Skin of body (tissue), 2 donors: ENCODE data around the gene ELOVL5. TPM values are rescaled to one million over a fixed set of nuclear protein-coding genes. Genes with fewer than 3 reads are reported as not detected.
"Not testable (repeated sequence)": the region's sequence is repeated elsewhere in the genome, so short reads cannot be mapped to it uniquely, and the experiment has no call there.

Source experiments
- DNase-seq: peaks from one replicate; lab custom pipeline; 2025; lab: John Stamatoyannopoulos, UW
- total RNA-seq: library from RNA; depleted of rRNA; stranded (reverse); fragments of >200 nt; gene quantifications from one replicate; pipeline ENCODE4 v1.2.3, GENCODE V29; 2014

Gene ELOVL5
- total RNA-seq, 1 donor from 2014 or later: 78.7 TPM

DNA sequence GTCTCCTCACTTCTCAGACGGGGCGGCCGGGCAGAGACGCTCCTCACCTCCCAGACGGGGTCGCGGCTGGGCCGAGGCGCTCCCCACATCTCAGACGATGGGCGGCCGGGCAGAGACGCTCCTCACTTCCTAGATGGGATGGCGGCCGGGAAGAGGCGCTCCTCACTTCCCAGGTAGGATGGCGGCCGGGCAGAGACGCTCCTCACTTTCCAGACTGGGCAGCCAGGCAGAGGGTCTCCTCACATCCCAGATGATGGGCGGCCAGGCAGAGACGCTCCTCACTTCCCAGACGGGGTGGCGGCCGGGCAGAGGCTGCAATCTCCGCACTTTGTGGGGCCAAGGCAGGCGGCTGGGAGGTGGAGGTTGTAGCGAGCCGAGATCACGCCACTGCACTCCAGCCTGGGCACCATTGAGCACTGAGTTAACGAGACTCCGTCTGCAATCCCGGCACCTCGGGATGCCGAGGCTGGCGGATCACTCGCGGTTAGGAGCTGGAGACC is 43.2 kb downstream of the ELOVL5 start:
- not testable (repeated sequence) for DNase-seq

DNA sequence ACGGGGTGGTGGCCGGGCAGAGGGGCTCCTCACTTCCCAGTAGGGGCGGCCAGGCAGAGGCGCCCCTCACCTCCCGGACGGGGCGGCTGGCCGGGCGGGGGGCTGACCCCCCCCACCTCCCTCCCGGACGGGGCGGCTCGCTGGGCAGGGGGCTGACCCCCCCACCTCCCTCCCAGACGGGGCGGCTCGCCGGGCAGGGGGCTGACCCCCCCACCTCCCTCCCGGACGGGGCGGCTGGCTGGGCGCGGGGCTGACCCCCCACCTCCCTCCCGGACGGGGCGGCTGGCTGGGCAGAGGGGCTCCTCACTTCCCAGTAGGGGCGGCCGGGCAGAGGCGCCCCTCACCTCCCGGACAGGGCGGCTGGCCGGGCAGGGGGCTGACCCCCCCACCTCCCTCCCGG is 43.8 kb downstream of the ELOVL5 start:
- DNase-seq: not testable (repeated sequence)

DNA sequence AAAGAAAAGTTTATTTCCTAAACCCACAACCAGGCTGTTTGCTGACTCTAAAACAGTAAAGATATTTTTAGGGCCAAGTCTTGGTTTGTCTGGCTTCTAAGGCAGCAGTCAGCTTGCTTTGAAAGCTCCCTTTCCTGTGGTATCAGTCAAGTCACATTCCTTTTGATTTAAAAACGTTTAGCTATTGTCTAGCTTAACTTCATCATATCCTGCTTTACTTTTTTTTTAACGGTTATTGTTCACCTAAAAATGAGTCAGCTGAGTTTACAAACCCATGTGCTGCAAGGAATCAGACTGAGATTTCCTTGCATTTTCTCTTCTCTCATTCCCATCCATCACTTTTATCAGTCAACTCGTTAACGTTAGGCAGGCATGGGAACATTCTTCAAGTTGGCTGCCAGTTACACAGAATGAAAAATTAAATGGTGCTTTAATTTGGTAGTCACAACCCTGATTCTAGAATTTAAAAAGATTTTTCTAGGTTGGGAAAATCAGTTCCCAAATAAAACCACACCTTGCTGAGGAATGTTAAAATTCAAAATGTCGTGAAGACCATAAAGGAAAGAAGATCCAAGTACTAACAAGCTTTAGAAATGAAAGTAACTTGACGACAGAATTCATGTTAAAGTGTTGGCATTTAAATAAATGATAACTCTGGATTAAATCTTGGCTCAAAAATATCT is 45.9 kb downstream of the ELOVL5 start:
- no peak for DNase-seq

DNA sequence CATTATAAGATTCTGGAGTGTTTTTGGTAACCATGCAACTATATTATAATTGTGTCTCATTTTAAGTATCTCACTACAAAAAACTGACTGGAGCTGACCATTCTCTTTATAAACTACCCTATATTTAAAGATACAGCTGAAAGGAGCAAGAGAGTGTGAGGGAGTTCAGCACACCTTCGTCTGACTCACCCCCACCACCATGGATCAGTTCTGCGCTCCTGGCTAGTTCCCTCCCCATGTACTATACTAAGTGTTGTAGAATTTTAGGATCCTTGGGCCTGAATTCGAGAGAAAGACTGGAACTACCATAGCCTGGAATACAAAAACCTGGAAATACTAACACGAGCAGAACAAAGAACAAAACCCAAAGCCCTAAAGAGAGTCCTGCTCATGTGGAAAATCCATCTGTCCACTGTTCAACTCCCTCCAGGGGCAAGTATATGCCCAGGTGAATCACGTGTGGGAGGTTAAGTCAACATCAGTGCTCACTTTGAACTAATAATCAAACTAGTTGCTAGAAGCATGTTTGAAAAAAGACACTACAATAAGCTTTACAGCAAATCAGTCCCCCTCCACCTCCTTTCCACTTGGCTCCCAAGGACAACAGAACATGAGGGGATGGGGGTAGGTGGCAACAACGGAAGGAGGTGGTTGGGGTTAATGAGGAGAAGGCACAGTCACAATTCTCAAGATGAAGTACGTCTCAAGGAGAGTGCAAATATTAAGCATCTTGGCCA is 46.8 kb downstream of the ELOVL5 start:
- DNase-seq: no peak

DNA sequence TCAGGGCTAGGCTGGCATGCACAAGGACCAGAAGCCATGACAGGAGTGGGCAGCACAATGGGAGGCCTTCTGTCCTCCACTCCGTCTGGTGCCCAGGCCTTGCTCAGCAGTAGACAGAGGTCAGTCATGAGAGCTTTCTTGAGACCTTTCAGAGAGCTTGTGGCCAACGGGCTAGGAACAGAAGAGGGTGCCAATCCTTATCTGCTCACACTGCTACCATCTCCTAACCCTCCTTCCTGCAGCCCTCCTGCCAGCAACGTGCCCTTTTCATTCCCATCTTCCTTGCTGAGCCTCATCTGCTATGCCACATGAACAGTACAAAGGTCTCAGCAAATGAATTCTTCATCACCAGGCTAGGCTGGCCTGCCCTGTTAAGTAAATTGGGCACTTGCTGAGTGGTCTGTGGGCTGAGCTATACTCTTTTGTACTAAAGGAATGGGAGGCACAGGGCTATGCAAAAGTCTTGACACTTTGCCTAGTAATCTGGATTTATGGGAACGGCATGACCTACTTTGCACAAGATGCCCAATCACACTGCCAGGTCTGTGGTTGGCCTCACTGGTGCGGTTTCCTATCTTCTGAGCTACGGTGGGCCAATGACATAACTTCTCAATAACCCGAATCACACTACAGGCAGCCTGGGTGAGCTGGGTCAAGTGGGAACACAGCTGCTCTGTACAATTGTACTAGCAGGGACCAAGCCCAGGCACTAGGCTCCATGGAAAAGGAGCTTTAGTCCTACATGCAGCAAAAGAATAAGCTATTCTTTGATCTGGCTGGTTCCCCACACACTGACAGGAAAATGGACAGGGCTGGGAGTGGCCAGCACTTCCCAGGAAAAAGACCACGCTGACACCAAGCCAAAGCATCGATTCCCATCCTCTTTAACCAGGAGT is 47.8 kb downstream of the ELOVL5 start:
- no peak for DNase-seq

DNA sequence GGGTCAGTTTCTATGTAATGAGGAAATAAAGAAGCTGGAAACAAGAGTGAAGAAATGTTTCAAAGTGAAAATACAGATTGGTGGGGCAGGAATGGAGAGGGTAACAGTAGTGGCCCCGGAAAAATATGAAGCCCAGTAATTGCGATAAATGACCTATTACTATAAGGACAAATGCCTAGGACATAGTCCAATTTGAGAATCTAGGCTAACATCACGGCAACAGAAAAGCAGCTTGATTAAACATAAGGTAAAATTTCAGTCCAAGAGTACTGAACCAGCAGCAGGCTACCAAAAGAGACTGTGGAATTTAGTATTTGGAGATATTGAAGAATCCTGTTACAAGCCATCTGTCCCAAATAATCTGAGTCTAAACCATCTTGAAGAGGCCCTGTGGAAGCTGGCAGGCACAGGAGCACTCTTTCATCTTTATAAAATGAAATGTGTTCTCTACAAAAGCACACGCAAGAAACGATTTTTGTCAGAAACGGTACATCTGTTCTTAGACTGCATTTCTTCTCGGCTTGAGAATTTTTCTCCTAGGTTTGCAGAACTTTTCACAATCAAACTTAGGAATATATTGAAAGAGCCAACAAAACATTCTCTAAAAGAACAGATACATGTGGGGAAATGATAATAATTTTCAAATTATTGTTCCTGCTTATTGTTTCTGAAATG is 49.3 kb downstream of the ELOVL5 start:
- DNase-seq: no peak

DNA sequence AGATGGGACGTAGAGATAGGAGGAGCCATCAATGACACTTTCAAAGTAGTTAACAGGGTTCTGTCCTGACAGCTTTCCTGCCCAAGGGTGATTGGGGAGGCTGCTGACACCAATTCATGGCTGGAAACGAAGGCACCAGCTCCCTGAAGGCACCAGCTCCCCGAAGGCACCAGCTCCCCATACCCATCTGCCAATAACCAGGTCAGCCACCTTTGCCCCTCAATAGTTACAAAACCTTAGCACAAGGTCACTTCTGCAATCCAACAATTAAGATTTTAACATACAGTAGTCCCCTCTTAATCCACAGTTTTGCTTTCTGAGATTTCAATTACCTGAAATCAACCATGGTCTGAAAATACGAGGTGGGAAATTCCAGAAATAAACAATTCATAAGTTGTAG is 51.7 kb downstream of the ELOVL5 start:
- DNase-seq: no peak

DNA sequence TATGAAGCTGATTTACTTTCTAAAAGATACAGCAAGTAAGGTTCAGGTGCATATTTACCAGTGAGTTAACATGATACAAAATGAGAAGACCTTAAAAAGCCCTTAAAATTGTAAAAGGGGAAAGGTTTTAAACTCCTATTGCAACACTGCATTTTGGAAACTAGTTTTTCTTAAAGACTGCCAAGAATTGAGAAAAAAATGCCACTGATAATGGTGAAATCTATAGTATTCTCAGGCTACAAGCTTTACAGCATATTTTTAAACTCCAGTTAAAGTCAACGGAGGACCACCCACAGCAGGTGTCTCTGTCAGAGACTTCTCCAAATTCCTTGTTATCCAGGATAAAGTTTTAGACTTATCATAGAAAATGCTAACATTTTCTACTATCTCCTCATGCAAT is 53.6 kb downstream of the ELOVL5 start:
- no peak for DNase-seq

DNA sequence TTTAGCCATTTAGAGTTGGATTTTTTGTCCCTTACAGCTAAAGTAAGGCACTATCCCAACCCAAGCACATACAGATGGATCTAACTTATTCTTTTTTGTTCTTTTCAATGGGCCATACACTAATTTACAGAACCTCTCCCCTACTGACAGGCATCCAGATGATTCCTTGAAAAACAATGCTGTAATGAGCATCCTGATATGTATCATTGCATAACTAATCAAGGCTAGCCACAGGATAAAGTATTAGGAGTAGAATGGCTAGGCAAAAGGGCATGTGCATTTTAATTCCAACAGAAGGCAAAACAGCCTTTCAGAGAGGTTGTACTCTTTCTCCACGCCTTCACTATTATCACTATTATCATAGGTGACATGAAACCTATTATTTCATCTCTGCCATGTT is 54.1 kb downstream of the ELOVL5 start:
- no peak for DNase-seq

DNA sequence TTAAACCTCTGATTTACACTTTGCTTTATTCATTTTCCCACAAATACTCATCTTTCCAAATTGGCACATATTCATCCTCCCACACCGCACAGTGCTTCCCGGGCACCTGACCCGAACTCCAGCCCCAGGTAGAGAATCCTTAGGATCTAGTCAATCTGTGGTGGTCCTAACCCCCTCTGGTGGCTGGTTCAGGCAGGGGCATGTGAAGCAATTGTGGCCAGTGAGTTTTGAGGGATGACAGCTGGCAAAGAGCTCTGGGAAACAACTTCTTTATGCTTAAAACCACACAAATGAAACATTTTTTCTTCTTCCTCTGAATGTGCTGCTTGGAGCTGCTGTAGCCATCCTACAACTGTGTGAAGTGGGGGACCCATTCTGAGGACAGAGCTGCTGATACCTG is 54.7 kb downstream of the ELOVL5 start:
- DNase-seq: no peak

DNA sequence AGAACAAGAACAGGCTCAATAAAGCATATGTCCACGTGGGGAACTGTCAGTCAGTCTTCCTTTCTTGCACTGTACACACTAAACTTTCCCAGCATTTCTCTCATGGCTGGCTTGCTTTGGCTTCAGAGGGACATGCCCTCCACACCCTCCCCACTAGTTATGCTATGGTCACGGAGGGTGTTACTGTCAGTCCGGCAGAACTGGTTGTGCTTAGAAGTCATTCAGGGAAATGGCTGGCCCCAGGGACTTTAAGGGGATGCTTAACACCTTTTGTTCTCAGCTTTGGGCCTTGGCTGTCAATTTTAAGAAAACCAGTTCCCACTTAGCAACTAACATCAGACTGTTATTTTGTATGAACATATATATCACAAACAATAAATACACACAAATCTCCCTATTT is 55.1 kb downstream of the ELOVL5 start:
- no peak for DNase-seq

DNA sequence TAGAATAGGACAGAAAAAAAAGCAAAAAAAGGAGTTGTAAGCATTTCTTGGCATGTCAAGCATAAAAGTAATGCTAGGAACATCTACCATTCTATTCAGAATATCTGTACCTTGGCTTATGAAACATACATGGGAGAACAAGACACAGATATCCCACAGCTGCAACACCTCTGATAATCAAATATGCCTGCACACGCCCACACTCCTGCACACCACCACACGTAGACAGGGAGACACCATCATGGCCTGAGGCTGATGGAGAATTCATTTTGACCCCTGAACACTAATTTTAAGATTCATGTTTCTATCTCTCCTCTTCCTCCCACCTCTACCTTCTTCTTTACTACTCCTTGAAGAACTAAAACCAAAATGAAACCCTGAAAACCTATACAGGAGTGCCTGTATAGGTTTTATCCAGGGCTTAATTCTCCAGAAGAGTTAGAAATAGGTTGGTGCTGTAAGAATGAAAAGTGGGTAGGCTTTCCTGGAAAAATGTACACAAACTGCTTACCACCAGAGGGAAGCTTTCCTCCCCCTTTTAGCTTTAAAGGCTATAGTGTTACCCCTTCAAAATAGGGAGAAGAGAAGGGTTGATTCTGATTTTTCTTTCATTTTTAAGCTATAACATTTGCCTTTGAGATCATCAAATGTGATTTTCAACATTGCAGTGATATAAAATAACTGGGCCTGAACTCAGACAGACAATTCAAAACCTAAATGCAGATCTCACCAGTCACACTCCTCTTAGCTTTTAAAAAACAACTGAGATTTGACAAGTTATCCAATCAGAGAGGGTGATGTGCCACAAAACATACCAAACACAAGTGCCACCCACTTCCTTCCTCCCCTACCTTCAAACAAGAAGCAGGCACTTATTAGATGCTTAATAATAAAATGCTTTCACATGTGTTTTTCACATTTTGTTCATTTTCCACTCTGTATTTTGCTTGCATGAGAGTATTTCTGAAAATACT is 57.9 kb downstream of the ELOVL5 start:
- no peak for DNase-seq

DNA sequence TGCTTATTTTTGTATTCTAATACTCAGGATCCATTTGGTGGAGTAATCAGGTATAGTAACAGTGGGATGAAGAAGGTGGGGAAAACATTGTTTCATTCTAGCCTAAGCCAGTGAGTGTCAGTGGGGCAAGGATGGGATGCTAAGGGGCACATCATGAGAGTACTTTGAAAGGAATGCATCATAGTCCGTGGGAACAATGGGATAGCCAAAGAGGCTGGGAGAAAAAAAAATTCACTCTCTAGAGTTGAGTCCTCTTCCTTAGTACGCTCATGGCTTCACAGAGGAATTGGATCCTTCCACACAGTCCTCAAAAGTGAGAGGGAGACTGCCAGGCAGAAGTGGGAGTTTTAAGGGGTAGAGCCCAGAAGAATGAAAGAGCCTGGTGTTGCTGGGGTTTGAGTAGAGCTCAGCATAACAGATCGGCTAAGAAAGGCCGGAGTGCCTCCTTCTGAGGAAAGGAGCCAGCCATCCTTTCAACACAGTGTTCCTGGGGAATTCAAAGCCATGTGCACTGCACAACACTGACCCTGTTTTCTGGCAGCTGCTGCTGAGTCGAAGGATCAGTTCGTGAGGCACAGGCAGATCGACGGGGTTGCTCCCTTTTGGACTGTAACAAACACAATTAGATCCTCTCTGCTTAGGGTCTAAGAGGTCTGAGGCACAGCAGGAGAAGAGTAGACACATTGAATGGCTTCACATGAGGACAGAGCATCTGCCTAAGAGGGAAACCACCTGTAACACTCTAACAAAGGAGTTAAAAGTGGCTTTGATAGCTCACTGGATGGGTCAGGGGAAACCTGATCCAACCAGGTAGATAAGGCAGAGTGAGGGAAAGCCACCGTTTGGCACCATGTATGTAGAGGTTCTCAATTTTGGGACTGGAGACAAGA is 61.2 kb downstream of the ELOVL5 start:
- DNase-seq: no peak

DNA sequence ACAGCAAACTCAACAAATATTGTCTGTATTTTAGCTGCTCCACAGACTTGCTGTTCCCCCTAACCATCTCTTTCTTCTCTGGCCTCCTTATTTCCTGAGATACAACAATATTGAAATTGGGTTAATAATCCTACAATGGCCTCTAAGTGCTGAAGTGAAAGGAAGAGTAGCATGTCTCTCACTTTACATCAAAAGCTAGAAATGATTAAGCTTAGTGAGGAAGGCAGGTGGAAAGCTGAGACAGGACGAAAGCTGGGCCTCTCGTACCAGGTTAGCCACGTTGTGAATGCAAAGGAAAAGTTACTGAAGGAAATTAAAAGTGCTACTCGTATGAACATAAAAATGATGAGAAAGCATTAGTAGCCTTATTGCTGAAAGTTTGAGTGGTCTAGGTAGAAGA is 63.8 kb downstream of the ELOVL5 start:
- no peak for DNase-seq

DNA sequence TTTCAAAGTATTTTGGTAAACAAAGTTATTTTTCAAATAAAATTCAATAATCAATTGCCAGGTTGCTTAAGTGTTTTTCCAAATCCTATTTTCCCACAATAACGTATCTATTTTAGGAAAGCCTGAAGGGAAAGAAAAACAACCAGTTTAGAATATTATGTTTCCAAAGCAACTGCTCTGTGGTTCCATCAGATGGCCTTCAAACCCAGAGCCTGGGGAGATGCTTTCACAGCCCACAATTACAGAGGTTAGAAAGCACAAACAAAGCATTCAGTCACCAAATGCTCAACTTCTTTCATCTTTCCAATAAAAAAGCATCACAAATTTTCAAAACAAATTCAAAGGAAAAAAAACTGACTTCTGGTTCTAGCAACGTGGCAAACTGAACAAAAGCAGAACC is 66.0 kb downstream of the ELOVL5 start:
- DNase-seq: no peak

DNA sequence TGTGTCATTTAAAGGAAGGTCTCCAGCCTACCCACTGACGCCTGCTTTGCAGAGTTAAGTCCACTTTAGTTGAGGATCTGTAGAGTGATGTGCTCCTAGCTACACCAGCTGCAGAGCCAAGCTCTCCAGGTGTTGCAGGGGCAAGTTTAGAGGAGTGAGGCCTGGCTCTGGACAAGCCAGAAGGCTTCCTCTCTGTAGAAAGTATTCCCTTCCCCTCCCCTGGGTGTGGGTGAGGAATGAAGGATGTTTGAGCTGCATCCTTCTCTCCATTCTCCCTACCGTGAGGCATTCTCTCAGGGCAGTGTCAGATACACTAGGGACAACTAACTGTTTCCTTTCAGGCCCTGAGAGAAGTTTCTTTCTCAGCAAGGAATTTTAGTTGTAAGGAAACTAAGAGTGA is 66.5 kb downstream of the ELOVL5 start:
- no peak for DNase-seq

DNA sequence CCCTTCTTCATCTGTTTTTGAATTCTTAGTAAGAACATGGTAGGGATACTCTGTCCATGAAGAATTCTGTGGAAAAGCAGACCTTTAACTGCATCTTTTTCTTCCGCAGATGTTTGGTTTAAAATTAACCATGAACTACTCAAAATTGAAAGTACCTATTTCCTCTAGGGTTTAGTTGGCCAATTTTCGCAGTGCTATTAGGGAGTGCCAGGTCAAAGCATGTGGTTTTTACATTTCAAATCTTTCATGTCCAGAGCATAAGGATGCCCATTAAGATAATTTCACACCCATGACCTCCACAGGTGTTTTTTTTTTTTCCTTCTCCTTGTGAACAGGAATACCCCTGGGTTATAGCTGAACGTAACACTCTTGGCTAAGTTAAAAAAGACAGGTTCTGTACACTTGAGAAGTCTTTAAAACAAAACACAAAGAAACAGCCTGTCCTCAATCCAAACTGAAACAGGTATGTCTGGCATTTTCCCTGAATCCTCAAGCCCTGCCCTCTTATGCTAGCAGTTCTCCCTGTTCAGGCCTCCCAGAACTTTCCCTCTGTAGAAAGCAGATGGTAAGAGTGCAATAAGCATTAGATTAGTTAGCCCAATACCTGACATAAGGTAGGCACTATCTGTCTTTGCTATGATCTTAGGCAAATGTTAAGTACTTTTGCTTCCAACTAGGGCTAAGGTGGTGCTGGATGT is 67.1 kb downstream of the ELOVL5 start:
- no peak for DNase-seq

DNA sequence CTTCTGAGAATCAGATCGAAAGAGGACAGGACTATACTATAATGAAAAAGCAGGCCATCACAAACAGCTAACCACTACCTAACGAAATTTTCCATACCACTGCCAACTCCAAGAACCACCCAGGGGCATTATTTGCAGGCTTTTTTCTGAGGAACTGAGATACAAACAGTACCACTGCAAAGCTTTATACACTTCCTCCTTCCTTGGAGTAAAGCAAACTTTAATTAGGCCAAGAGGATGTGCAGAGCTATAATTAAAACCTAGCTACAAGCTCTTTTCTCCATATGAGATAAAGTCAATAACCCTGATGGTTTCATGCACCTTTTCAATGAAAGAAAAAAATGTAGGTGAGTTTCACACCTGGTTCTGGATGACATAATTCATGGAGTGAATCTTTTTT is 68.5 kb downstream of the ELOVL5 start:
- no peak for DNase-seq

DNA sequence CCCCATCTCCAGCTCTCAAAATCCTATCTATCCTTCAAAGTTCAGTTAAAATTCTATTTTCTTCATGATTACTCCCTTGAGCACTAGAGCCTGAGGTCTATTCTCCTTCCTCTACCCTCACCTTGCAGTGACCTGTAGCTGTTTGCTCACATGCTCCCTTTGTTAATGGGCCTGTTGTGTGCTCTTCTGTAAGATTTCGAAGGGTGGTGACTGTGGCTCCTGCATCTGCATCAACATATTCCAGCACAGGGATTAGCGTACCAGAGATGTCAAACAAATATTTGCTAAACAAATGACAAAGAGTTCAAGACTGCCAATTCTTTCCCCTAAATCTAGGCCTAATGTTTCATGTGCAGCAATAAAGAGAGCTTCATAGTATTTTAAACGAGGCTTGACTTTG is 69.5 kb downstream of the ELOVL5 start:
- DNase-seq: no peak
